ENCODE results near the gene MPHOSPH9.

MPHOSPH9 gene

DNA sequence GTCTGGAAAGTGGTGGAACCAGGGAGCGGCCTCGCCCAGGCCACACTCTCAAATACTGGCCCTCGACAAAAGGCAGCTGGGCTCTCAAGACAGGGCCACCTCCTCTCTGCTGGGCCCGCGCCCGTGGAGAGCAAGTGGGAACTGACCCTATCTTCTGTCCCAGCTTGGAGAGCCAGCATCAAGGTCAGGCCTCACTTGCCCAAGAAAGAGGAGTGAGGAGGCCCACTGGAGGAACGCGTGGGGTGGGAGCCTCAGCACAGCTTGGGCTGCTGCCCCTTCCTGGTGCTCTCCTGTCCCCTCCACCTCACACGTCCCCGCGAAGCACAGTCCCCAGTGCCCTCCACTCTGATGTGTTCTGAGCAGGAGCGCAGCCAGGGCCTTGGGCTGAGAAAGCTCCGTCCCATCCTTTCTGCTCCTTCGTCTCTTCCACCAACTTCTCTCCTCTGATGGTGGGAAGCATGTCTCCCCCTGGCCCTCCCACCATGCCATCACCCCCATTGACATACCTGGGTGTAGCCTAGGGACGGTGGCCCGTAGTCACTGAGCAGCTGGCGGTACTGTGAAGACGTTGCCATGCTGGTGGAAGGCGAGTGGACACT, 33.8 kb upstream of the MPHOSPH9 start:
- no peak for DNase-seq (ENCODE audit: low spot score)
- no peak overlapping the region for H3K27ac ChIP-seq
- TF ChIP-seq, protein P1, sequence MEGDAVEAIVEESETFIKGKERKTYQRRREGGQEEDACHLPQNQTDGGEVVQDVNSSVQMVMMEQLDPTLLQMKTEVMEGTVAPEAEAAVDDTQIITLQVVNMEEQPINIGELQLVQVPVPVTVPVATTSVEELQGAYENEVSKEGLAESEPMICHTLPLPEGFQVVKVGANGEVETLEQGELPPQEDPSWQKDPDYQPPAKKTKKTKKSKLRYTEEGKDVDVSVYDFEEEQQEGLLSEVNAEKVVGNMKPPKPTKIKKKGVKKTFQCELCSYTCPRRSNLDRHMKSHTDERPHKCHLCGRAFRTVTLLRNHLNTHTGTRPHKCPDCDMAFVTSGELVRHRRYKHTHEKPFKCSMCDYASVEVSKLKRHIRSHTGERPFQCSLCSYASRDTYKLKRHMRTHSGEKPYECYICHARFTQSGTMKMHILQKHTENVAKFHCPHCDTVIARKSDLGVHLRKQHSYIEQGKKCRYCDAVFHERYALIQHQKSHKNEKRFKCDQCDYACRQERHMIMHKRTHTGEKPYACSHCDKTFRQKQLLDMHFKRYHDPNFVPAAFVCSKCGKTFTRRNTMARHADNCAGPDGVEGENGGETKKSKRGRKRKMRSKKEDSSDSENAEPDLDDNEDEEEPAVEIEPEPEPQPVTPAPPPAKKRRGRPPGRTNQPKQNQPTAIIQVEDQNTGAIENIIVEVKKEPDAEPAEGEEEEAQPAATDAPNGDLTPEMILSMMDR (IDR thresholded peaks at IDR 0.05), result no peak

GRCh38 chr12:123265851-123266678, 33.1 kb upstream of the MPHOSPH9 start:
- Histone ChIP-seq H3K4me3 (no peak overlapping the region), H3K27ac (no peak overlapping the region)
- DNase-seq (ENCODE audit: low spot score), result no peak
- TF ChIP-seq, protein P1 (IDR thresholded peaks at IDR 0.05), result no peak

More for the DNA sequence above, 33.8 kb upstream of the MPHOSPH9 start:
- H3K4me3 ChIP-seq, result no peak overlapping the region

- TF ChIP-seq, protein P1 (IDR thresholded peaks at IDR 0.05), result no peak
- Histone ChIP-seq H3K27ac (no peak overlapping the region), H3K4me3 (no peak overlapping the region)
- no peak for DNase-seq (ENCODE audit: low spot score)
Measured at GRCh38 chr12:123264642-123265041, 31.7 kb upstream of the MPHOSPH9 start.

DNA sequence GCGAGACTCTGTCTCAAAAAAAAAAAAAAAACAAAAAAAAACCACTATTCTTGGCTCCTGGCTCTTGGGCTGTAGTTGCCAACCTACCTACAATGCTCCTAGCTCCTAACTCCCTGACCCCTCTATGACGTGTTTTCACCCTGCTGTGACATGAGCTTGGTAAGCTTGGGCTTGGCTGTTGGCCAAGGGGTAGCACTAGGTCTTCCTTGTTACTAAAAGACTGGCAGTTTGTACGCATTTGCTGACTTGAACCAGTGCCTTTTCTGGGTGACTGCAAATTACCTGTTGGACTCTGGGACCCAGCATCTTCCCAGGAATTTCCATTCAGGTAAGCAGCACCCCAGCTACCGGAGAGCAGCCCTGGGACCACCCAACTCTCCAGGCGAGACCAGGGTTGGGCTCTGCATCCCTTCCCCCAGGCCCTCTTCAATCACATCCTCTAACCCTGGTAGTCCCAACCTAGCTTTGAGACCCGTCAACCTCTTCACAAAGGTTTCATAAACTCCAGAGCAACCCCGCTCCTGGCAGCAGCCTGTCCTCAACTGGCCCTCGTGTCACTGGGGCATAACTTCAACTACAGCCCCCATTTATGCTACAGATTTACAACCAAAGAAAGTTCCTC, 30.4 kb upstream of the MPHOSPH9 start:
- H3K4me3 ChIP-seq, result no peak overlapping the region
- H3K27ac ChIP-seq, result no peak overlapping the region
- TF ChIP-seq, protein P1 (IDR thresholded peaks at IDR 0.05), result no peak
- no peak for DNase-seq (ENCODE audit: low spot score)

GRCh38 chr12:123261196-123261595, 28.3 kb upstream of the MPHOSPH9 start:
- DNase-seq (ENCODE audit: low spot score), result no peak
- TF ChIP-seq, protein P1 (IDR thresholded peaks at IDR 0.05), result no peak
- H3K4me3 ChIP-seq, result no peak overlapping the region
- no peak overlapping the region for H3K27ac ChIP-seq

GRCh38 chr12:123260081-123260480, 27.1 kb upstream of the MPHOSPH9 start:
- no peak for DNase-seq (ENCODE audit: low spot score)
- no peak overlapping the region for H3K27ac ChIP-seq
- H3K4me3 ChIP-seq, result no peak overlapping the region
- TF ChIP-seq, protein P1 (IDR thresholded peaks at IDR 0.05), result no peak

Data from coronary artery (tissue), 2 donors.